Stomach (tissue), 9 donors: Measurements from ENCODE around the gene PDLIM7. TPM values are rescaled to one million over a fixed set of nuclear protein-coding genes. Genes with fewer than 3 reads are reported as not detected.

ENCODE experiments used
- DNase-seq, 2 donors: peaks; one replicate each; pipeline versions ENCODE4 v3.0.0 to v3.0.0-alpha.2; 2013 to 2019
- H3K27ac ChIP-seq, 5 donors: fragments of 200-600 bp in 4 of 5; sonication (generic) in 4 of 5; one replicate each; pipeline ENCODE4 v1.5.1; 2013 to 2019; ENCODE audit warnings: mild to moderate bottlenecking in 1 of 5, moderate library complexity in 1 of 5
- H3K27me3 ChIP-seq, 3 donors: fragments of 200-600 bp; sonication (generic); one replicate each; pipeline ENCODE4 v1.5.1; 2017 to 2019; ENCODE audit warnings: mixed run types in 1 of 3
- H3K36me3 ChIP-seq, 4 donors: fragments of 200-600 bp; sonication (generic); 1 replicate in 3 of 4; 2 replicates in 1 of 4; pipeline ENCODE4 v1.5.1; 2016 to 2019
- H3K4me1 ChIP-seq, 4 donors: fragments of 200-600 bp; sonication (generic); one replicate each; pipeline ENCODE4 v1.5.1; 2016 to 2019
- H3K4me3 ChIP-seq, 4 donors: fragments of 200-600 bp; sonication (generic) in 3 of 4; one replicate each; pipeline ENCODE4 v1.5.1; 2016 to 2019; ENCODE audit warnings: mild to moderate bottlenecking in 1 of 4
- H3K9me3 ChIP-seq, 4 donors: fragments of 200-600 bp; sonication (generic); one replicate each; pipeline ENCODE4 v1.5.1; 2016 to 2019
- CTCF ChIP-seq, 7 experiments: fragments of 450-650 bp in 4 of 7; fragments of 200-600 bp in 3 of 7; sonication (generic) in 3 of 7; IDR thresholded peaks; one replicate each; pipeline ENCODE4 v1.5.1; 2016 to 2019; ENCODE audit warnings: antibody characterized with exemption in 7 of 7, control low read depth in 2 of 7, mild to moderate bottlenecking in 1 of 7
- EP300 ChIP-seq: sonication (generic); formaldehyde crosslinking; IDR thresholded peaks from one replicate; pipeline ENCODE4 v1.6.1; 2017; ENCODE audit warnings: antibody characterized with exemption
- POLR2A ChIP-seq, 4 donors: fragments of 450-650 bp; IDR thresholded peaks; one replicate each; pipeline ENCODE4 v1.6.1; 2016; ENCODE audit warnings: antibody characterized with exemption in 4 of 4, control low read depth in 2 of 4, mild to moderate bottlenecking in 1 of 4, moderate library complexity in 1 of 4
- POLR2AphosphoS5 ChIP-seq, 3 donors: sonication (generic); formaldehyde crosslinking; IDR thresholded peaks; one replicate each; pipeline ENCODE4 v1.6.1; 2016; ENCODE audit warnings: antibody characterized with exemption in 3 of 3
- WGBS, 5 donors: extraction: QIAGEN DNeasy Blood & Tissue Kit in 3 of 5; methylation state at CpG; one replicate each; pipeline versions ENCODE4 v1.1.5 to v1.1.7; 2013 to 2018; 5-methylcytosine and 5-hydroxymethylcytosine counted together
- intact Hi-C: fragments of 100-400 bp; cut with DNase I; formaldehyde crosslinking; loops from one replicate; pipeline ENCODE4 v1.15.1; 2023; ENCODE audit warnings: low total_unique reads
- polyA plus RNA-seq, 3 donors: library from polyadenylated mRNA; stranded (reverse); fragments of 200-250 nt; gene quantifications; one replicate each; pipeline ENCODE4 v1.2.3, GENCODE V29; 2013
- total RNA-seq, 5 donors: library from RNA; depleted of rRNA; stranded (reverse); fragments of >200 nt; gene quantifications; one replicate each; pipeline versions ENCODE4 v1.1.0 to v1.2.3, GENCODE V29; 2014 to 2016
- donor health status: healthy with polysubstance abuse.
- donor health status: Bipolar disorder and iron deficiency.
- donor health status: healthy.

PDLIM7 gene
- total and polyA plus RNA-seq, 8 donors: 14.6 to 142 (median 86.8) TPM

GRCh38 chr5:177476531-177477233 is 20.7 kb downstream of the PDLIM7 start:
- 71 to 78% (median 75%) methylated on average over 18 of the region's 18 CpGs for WGBS, 5 donors
- Histone ChIP-seq H3K27ac (peak overlapping the region in 4 of 5 donors; percentile 65 to 83 (median 80)), H3K4me3 (no peak overlapping the region), H3K9me3 (no peaks in the 10 kb centered on the region), H3K27me3 (peaks cover 0 to 22% (median 3%) of the 10 kb centered on the region in 3 donors), H3K36me3 (peaks cover 0 to 5% (median 2%) of the 10 kb centered on the region in 4 donors), H3K4me1 (peaks cover 26 to 88% (median 59%) of the 10 kb centered on the region in 4 donors)
- TF ChIP-seq EP300 (no peak), POLR2AphosphoS5 (IDR thresholded peaks at IDR 0.05) (peak; percentile 9 to 45 (median 30))
- peak in 1 of 2 donors; percentile 63 for DNase-seq
- intact Hi-C loops: no loop called here

DNA sequence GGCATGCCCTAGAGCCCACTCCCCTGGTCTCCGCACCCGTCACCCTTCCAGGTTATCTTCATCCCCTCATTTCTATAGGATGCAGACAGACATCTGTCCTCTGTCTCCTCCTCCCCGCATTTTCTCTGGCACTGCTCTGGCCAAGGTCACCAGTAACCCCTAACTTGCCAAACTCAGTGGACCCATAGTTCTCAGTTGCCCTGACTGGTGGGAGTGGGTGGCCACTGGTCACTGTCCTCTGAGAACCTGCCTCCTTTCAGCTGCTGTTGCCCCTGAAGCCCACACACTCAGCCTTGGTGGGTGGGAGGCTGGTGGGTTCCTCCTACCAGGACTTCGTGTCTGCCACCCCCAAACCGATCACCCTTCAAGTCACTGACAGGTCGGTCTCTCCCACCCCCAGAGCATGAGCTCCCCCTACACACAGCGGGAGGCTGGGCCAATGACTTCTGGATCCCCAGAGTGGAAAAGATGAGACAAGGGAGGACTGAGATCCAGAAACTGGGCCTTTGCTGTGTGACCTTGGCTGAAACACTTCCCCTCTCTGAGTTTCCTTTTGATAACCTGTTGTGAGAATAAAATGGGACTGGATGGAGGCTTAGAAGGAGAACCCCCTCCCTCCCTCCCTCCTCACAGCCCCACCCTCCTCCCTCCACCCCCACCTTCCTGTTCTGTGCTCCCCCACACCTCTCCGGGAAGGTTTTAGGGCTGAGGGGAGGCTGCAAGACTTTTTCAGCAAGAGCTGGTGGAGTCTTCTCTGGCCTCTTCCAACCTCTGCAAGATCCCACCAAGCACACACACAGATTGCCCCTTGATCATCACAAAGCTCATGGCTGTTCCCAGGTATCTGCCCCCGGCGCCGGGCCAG is 21.6 kb downstream of the PDLIM7 start:
- Histone ChIP-seq H3K4me3 (no peak overlapping the region), H3K4me1 (peaks cover 35 to 88% (median 64%) of the 10 kb centered on the region in 4 donors), H3K36me3 (no peaks in the 10 kb centered on the region), H3K27me3 (peaks cover 0 to 22% (median 3%) of the 10 kb centered on the region in 3 donors), H3K27ac (peak overlapping the region in 3 of 5 donors; percentile 78 to 83 (median 83)), H3K9me3 (no peaks in the 10 kb centered on the region)
- no peak for DNase-seq
- TF ChIP-seq CTCF (IDR thresholded peaks at IDR 0.05): no peak
- no peak for TF ChIP-seq POLR2AphosphoS5 (IDR thresholded peaks at IDR 0.05)
- TF ChIP-seq POLR2A (IDR thresholded peaks at IDR 0.05): no peak
- no peak for TF ChIP-seq EP300
- WGBS, 5 donors: 58 to 75% (median 69%) methylated on average over 11 of the region's 11 CpGs
- intact Hi-C loops: no loop called here

DNA sequence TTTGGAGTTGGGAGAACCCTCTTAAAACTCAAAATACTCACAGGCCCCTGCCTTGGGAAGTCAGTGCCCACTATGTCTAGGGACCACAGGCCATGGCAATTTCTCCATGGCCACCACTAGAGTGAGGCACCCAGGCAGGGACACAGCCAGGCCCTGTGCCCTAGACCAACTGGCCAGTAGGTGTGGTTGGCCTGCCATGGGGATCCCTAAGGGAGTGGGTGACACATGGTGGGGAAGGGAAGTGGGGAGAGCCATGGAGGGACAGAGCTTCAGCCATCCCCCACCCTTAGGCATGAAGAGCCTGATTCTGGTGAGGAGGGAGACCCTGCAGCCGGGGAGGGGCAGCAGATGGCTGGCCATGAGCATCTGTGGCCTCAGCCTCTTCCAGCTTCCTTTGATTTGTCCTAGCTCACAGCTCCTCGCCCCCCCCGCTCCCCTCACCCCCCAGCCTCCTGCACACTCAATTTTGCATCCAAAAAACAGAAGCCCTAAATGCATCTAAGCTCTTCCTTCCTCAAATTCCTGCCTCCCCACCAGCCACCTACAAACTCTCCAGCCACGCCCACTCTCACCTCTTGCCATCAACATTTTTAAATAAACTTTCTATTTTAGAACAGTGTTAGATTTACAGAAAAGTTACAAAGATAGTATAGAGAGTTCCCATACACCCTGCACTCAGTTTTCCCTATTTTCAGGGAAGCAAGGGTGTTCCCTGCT is 22.4 kb downstream of the PDLIM7 start:
- H3K4me1 ChIP-seq: peaks cover 35 to 90% (median 69%) of the 10 kb centered on the region in 4 donors

DNA sequence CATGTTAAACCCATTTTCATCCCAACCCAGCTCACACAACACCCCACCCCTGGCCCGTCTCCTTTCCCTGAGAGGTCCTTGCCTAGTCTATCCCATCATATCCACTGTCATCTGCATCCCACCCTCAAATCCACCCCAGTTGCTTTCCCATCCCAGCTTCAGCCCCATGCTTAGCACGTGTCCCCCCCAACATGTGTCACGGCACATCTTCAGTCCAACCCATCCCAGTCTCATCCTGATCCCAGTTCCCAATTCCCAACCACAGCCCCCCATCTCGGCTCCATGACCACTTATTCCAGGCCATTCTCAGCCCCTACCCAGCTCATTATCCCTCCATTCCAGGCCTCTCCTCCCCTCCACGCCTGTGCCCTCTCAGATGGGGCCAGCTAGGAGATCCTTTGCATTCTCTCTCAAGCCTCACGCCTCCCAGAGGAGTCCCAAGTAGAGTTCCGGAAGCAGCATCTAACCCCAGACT is 23.4 kb downstream of the PDLIM7 start:
- H3K4me1 ChIP-seq: peaks cover 25 to 90% (median 69%) of the 10 kb centered on the region in 4 donors
- no peaks in the 10 kb centered on the region for H3K36me3 ChIP-seq
- H3K4me3 ChIP-seq: peak overlapping the region; percentile 76 to 87 (median 82)
- TF ChIP-seq POLR2AphosphoS5 (IDR thresholded peaks at IDR 0.05): no peak
- no peak for TF ChIP-seq CTCF (IDR thresholded peaks at IDR 0.05)
- no peak for TF ChIP-seq POLR2A (IDR thresholded peaks at IDR 0.05)
- TF ChIP-seq EP300: no peak
- DNase-seq: no peak
- H3K27me3 ChIP-seq: peaks cover 0 to 22% (median 3%) of the 10 kb centered on the region in 3 donors
- H3K9me3 ChIP-seq: no peaks in the 10 kb centered on the region
- peak overlapping the region in 4 of 5 donors; percentile 79 to 90 (median 85) for H3K27ac ChIP-seq
- intact Hi-C loops: no loop called here
- 49 to 61% (median 55%) methylated on average over 7 of the region's 7 CpGs for WGBS, 5 donors

More for the DNA sequence above, 22.4 kb downstream of the PDLIM7 start:
- no peak for DNase-seq
- H3K27ac ChIP-seq: peak overlapping the region in 4 of 5 donors; percentile 79 to 90 (median 85)
- 43 to 57% (median 50%) methylated on average over 4 of the region's 4 CpGs for WGBS, 5 donors
- H3K4me3 ChIP-seq: no peak overlapping the region
- intact Hi-C loops: no loop called here
- no peak for TF ChIP-seq CTCF (IDR thresholded peaks at IDR 0.05)
- TF ChIP-seq POLR2AphosphoS5 (IDR thresholded peaks at IDR 0.05): no peak
- TF ChIP-seq EP300: no peak
- TF ChIP-seq POLR2A (IDR thresholded peaks at IDR 0.05): no peak
- no peaks in the 10 kb centered on the region for H3K9me3 ChIP-seq
- H3K27me3 ChIP-seq: peaks cover 0 to 22% (median 3%) of the 10 kb centered on the region in 3 donors
- H3K36me3 ChIP-seq: no peaks in the 10 kb centered on the region
